ENCODE measurements around the gene NUP88. TPM values are rescaled to one million over a fixed set of nuclear protein-coding genes. Genes with fewer than 3 reads are reported as not detected.

NUP88 gene
- 111 TPM for polyA plus RNA-seq (2013, experiment 1 of 2)
- 100 TPM for polyA plus RNA-seq (2013, experiment 2 of 2)

- peak within 1 kb of the TSS; percentile 96 for H3K9ac ChIP-seq (ENCODE audit: low read depth, low read length)
- H3K9me3 ChIP-seq (ENCODE audit: insufficient read depth, low read depth, low read length) = no peaks in the 10 kb centered on the region
- H3K27ac ChIP-seq (ENCODE audit: low read depth, low read length) = peak within 1 kb of the TSS; percentile 85
- H3K36me3 ChIP-seq (ENCODE audit: insufficient read depth, low read length) = peaks cover 62% of the 10 kb centered on the region
- under 1% methylated on average over 49 of the region's 49 CpGs for whole genome bisulfite sequencing
- no peaks in the 10 kb centered on the region for H3K27me3 ChIP-seq (ENCODE audit: insufficient read depth, low read length)
- peaks cover 7% of the 10 kb centered on the region; the same call in 1 of the 2 replicates for H3K4me1 ChIP-seq (ENCODE audit: insufficient read depth, low read length)
- H3K4me3 ChIP-seq (ENCODE audit: low read length) = peak within 1 kb of the TSS; percentile 89
Observed at GRCh38 chr17:5419356-5419958, at the start of gene NUP88. Gene NUP88 (minus strand): TSS chr17:5419662. CDS start chr17:5419650, 12 bp downstream.

- peak overlapping the region; percentile 75; the same call in 1 of the 2 replicates for H3K27ac ChIP-seq (ENCODE audit: low read depth, low read length)
Observed at GRCh38 chr17:5468075-5468473, 48.6 kb upstream of the NUP88 start.

GRCh38 chr17:5467416-5467815 lies 48.0 kb upstream of the NUP88 start:
- no peak overlapping the region for H3K27ac ChIP-seq (ENCODE audit: low read depth, low read length)
- H3K4me1 ChIP-seq (ENCODE audit: insufficient read depth, low read length) = peaks cover 13% of the 10 kb centered on the region; the same call in 1 of the 2 replicates
- H3K9ac ChIP-seq (ENCODE audit: low read depth, low read length) = peak overlapping the region; percentile 80
- no peaks in the 10 kb centered on the region for H3K9me3 ChIP-seq (ENCODE audit: insufficient read depth, low read depth, low read length)
- peak overlapping the region; percentile 78 for H3K4me3 ChIP-seq (ENCODE audit: low read length)
- H3K27me3 ChIP-seq (ENCODE audit: insufficient read depth, low read length) = no peaks in the 10 kb centered on the region
- WGBS = 1% methylated on average over 8 of the region's 8 CpGs
- H3K36me3 ChIP-seq (ENCODE audit: insufficient read depth, low read length) = peaks cover 35% of the 10 kb centered on the region

More at GRCh38 chr17:5468075-5468473, 48.6 kb upstream of the NUP88 start:
- Histone ChIP-seq H3K27me3 (ENCODE audit: insufficient read depth, low read length) (no peaks in the 10 kb centered on the region), H3K9ac (ENCODE audit: low read depth, low read length) (peak overlapping the region; percentile 80), H3K9me3 (ENCODE audit: insufficient read depth, low read depth, low read length) (no peaks in the 10 kb centered on the region), H3K36me3 (ENCODE audit: insufficient read depth, low read length) (peaks cover 39% of the 10 kb centered on the region), H3K4me1 (ENCODE audit: insufficient read depth, low read length) (peaks cover 13% of the 10 kb centered on the region; the same call in 1 of the 2 replicates), H3K4me3 (ENCODE audit: low read length) (peak overlapping the region; percentile 78)
- WGBS = under 1% methylated on average over 17 of the region's 17 CpGs

GRCh38 chr17:5466295-5466694 lies 46.8 kb upstream of the NUP88 start:
- WGBS = 95% methylated on average over 4 of the region's 4 CpGs
- H3K27ac ChIP-seq (ENCODE audit: low read depth, low read length) = no peak overlapping the region
- H3K4me3 ChIP-seq (ENCODE audit: low read length) = peak overlapping the region; percentile 78
- H3K36me3 ChIP-seq (ENCODE audit: insufficient read depth, low read length) = peaks cover 29% of the 10 kb centered on the region
- H3K4me1 ChIP-seq (ENCODE audit: insufficient read depth, low read length) = peaks cover 13% of the 10 kb centered on the region; the same call in 1 of the 2 replicates
- peak overlapping the region; percentile 53; the same call in 1 of the 2 replicates for H3K9ac ChIP-seq (ENCODE audit: low read depth, low read length)
- H3K9me3 ChIP-seq (ENCODE audit: insufficient read depth, low read depth, low read length) = no peaks in the 10 kb centered on the region
- H3K27me3 ChIP-seq (ENCODE audit: insufficient read depth, low read length) = no peaks in the 10 kb centered on the region

- Histone ChIP-seq H3K4me1 (ENCODE audit: insufficient read depth, low read length) (peaks cover 13% of the 10 kb centered on the region; the same call in 1 of the 2 replicates), H3K4me3 (ENCODE audit: low read length) (no peak overlapping the region), H3K36me3 (ENCODE audit: insufficient read depth, low read length) (peaks cover 40% of the 10 kb centered on the region), H3K27me3 (ENCODE audit: insufficient read depth, low read length) (no peaks in the 10 kb centered on the region), H3K27ac (ENCODE audit: low read depth, low read length) (no peak overlapping the region), H3K9ac (ENCODE audit: low read depth, low read length) (no peak overlapping the region; the same call in 1 of the 2 replicates), H3K9me3 (ENCODE audit: insufficient read depth, low read depth, low read length) (no peaks in the 10 kb centered on the region)
- 89% methylated on average over 10 of the region's 10 CpGs for WGBS
Observed at GRCh38 chr17:5464717-5465507, 45.5 kb upstream of the NUP88 start.

- H3K9me3 ChIP-seq (ENCODE audit: insufficient read depth, low read depth, low read length) = no peaks in the 10 kb centered on the region
- WGBS = 94% methylated on average over 8 of the region's 8 CpGs
- H3K4me1 ChIP-seq (ENCODE audit: insufficient read depth, low read length) = no peaks in the 10 kb centered on the region
- H3K36me3 ChIP-seq (ENCODE audit: insufficient read depth, low read length) = peaks cover 90% of the 10 kb centered on the region
- H3K9ac ChIP-seq (ENCODE audit: low read depth, low read length) = no peak overlapping the region
- H3K4me3 ChIP-seq (ENCODE audit: low read length) = no peak overlapping the region
- no peak overlapping the region for H3K27ac ChIP-seq (ENCODE audit: low read depth, low read length)
- no peaks in the 10 kb centered on the region for H3K27me3 ChIP-seq (ENCODE audit: insufficient read depth, low read length)
Observed at GRCh38 chr17:5446786-5447185, 27.3 kb upstream of the NUP88 start.

GRCh38 chr17:5444209-5444608 lies 24.7 kb upstream of the NUP88 start:
- peaks cover 75% of the 10 kb centered on the region for H3K36me3 ChIP-seq (ENCODE audit: insufficient read depth, low read length)
- H3K27me3 ChIP-seq (ENCODE audit: insufficient read depth, low read length) = no peaks in the 10 kb centered on the region
- H3K4me1 ChIP-seq (ENCODE audit: insufficient read depth, low read length) = peaks cover 4% of the 10 kb centered on the region; the same call in 1 of the 2 replicates
- H3K9ac ChIP-seq (ENCODE audit: low read depth, low read length) = no peak overlapping the region
- H3K27ac ChIP-seq (ENCODE audit: low read depth, low read length) = no peak overlapping the region
- H3K9me3 ChIP-seq (ENCODE audit: insufficient read depth, low read depth, low read length) = no peaks in the 10 kb centered on the region
- 95% methylated on average over 22 of the region's 22 CpGs for WGBS
- no peak overlapping the region for H3K4me3 ChIP-seq (ENCODE audit: low read length)

- H3K27me3 ChIP-seq (ENCODE audit: insufficient read depth, low read length) = no peaks in the 10 kb centered on the region
- H3K9ac ChIP-seq (ENCODE audit: low read depth, low read length) = no peak overlapping the region
- H3K4me1 ChIP-seq (ENCODE audit: insufficient read depth, low read length) = peaks cover 5% of the 10 kb centered on the region; the same call in 1 of the 2 replicates
- WGBS = 98% methylated on average over 6 of the region's 6 CpGs
- H3K36me3 ChIP-seq (ENCODE audit: insufficient read depth, low read length) = peaks cover 70% of the 10 kb centered on the region
- H3K4me3 ChIP-seq (ENCODE audit: low read length) = no peak overlapping the region
- no peaks in the 10 kb centered on the region for H3K9me3 ChIP-seq (ENCODE audit: insufficient read depth, low read depth, low read length)
- H3K27ac ChIP-seq (ENCODE audit: low read depth, low read length) = no peak overlapping the region
Observed at GRCh38 chr17:5443728-5444127, 24.3 kb upstream of the NUP88 start.

GRCh38 chr17:5439446-5439764 lies 19.9 kb upstream of the NUP88 start:
- Histone ChIP-seq H3K36me3 (ENCODE audit: insufficient read depth, low read length) (peaks cover 67% of the 10 kb centered on the region), H3K9me3 (ENCODE audit: insufficient read depth, low read depth, low read length) (no peaks in the 10 kb centered on the region), H3K27me3 (ENCODE audit: insufficient read depth, low read length) (no peaks in the 10 kb centered on the region), H3K9ac (ENCODE audit: low read depth, low read length) (peak overlapping the region; percentile 59), H3K4me1 (ENCODE audit: insufficient read depth, low read length) (peaks cover 5% of the 10 kb centered on the region; the same call in 1 of the 2 replicates), H3K27ac (ENCODE audit: low read depth, low read length) (peak overlapping the region; percentile 24), H3K4me3 (ENCODE audit: low read length) (peak overlapping the region; percentile 99)
- WGBS = no CpG with 5 or more reads among the region's 1 CpG

- Histone ChIP-seq H3K9me3 (ENCODE audit: insufficient read depth, low read depth, low read length) (no peaks in the 10 kb centered on the region), H3K27me3 (ENCODE audit: insufficient read depth, low read length) (no peaks in the 10 kb centered on the region), H3K4me3 (ENCODE audit: low read length) (peak within 1 kb of the TSS; percentile 99), H3K36me3 (ENCODE audit: insufficient read depth, low read length) (peaks cover 66% of the 10 kb centered on the region), H3K9ac (ENCODE audit: low read depth, low read length) (peak within 1 kb of the TSS; percentile 97), H3K27ac (ENCODE audit: low read depth, low read length) (peak within 1 kb of the TSS; percentile 80), H3K4me1 (ENCODE audit: insufficient read depth, low read length) (peaks cover 5% of the 10 kb centered on the region; the same call in 1 of the 2 replicates)
- under 1% methylated on average over 74 of the region's 75 CpGs for WGBS
Observed at GRCh38 chr17:5438716-5439445, 19.4 kb upstream of the NUP88 start, which contains the start of gene C1QBP. Gene C1QBP (minus strand): TSS chr17:5439155. CDS start chr17:5439073, 82 bp downstream.
